Activated CD4-positive, alpha-beta T cell treated with anti-CD3 and anti-CD28 coated beads, Interleukin-2, amount 10 ng/mL, durations not matched to agents 7 days and 5 days (primary cell): Measurements from ENCODE around the gene RCE1. TPM values are rescaled to one million over a fixed set of nuclear protein-coding genes. Genes with fewer than 3 reads are reported as not detected.

Source experiments
- CTCF ChIA-PET: fragments of 350-600 bp; sonication (Branson Sonifier 250); formaldehyde crosslinking; loops from one replicate; lab custom pipeline; 2021; ENCODE audit warnings: antibody characterized with exemption; lab: Charles Lee
- POLR2A ChIA-PET: fragments of 350-600 bp; sonication (Branson Sonifier 250); formaldehyde crosslinking; loops from one replicate; lab custom pipeline; 2021; ENCODE audit warnings: antibody characterized with exemption; lab: Charles Lee
- DNase-seq: peaks from one replicate; pipeline ENCODE4 v3.0.0-alpha.2; 2020
- H3K27ac Mint-ChIP-seq: one replicate; pipeline ENCODE4 v1.8.0; 2021; ENCODE audit warnings: mild to moderate bottlenecking, moderate library complexity, mixed read lengths
- H3K27me3 Mint-ChIP-seq: one replicate; pipeline ENCODE4 v1.8.0; 2021; ENCODE audit warnings: mixed read lengths
- H3K36me3 Mint-ChIP-seq: one replicate; pipeline ENCODE4 v1.8.0; 2021; ENCODE audit warnings: low read depth, mixed read lengths
- H3K4me1 Mint-ChIP-seq: one replicate; pipeline ENCODE4 v1.8.0; 2021; ENCODE audit warnings: mixed read lengths
- H3K4me3 Mint-ChIP-seq: one replicate; pipeline ENCODE4 v1.8.0; 2021; ENCODE audit warnings: mild to moderate bottlenecking, moderate library complexity, mixed read lengths
- H3K9me3 Mint-ChIP-seq: one replicate; pipeline ENCODE4 v1.8.0; 2021; ENCODE audit warnings: mixed read lengths
- total RNA-seq, 2 experiments: library from RNA; stranded (reverse); gene quantifications; one replicate each; pipeline ENCODE4 v1.2.3, GENCODE V29; 2021

RCE1 gene
- total RNA-seq, 2 experiments from 2014 or later = 23.1 to 23.7 TPM

- POLR2A ChIA-PET = no interaction called here
- peaks cover 2% of the 10 kb centered on the region for H3K36me3 Mint-ChIP-seq
- H3K27me3 Mint-ChIP-seq = no peaks in the 10 kb centered on the region
- H3K4me3 Mint-ChIP-seq = no peak overlapping the region
- H3K4me1 Mint-ChIP-seq = peaks cover 5% of the 10 kb centered on the region
- CTCF ChIA-PET = interaction anchor here (0.5 to 3.4 kb wide), 14 partner anchors 8 to 229 kb away, joined by 3 to 16 read pairs (median 3); no protein-coding TSS in a partner anchor
- H3K27ac Mint-ChIP-seq = no peak overlapping the region
- DNase-seq = no peak
- H3K9me3 Mint-ChIP-seq = no peaks in the 10 kb centered on the region
Measured at GRCh38 chr11:66834539-66834845, 8.7 kb upstream of the RCE1 start.

DNA sequence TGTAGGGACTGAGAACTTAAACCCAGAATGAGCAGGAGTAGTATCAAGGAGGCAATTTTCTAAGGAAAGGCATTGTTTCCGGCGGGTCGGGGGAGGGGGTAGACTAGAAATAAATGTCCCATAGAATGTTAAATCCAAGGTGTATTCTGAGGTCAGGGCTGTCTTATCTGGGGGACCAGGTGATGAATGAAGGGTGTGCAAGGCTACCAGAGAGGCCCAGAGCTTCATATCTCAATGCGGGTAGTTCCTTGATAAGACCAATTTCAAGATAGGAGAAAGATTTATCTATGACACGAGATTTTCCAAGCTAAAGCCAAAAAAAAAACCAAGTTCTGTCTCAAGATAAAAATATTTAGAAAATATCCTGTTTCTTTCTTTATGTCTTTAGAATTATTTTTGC is 8.3 kb upstream of the RCE1 start:
- H3K4me3 Mint-ChIP-seq = no peak overlapping the region
- CTCF ChIA-PET = interaction anchor here (0.5 to 3.4 kb wide), 12 partner anchors 8 to 228 kb away, joined by 3 to 16 read pairs (median 3); no protein-coding TSS in a partner anchor
- no peak for DNase-seq
- POLR2A ChIA-PET = no interaction called here
- H3K36me3 Mint-ChIP-seq = peaks cover 2% of the 10 kb centered on the region
- no peak overlapping the region for H3K27ac Mint-ChIP-seq
- no peaks in the 10 kb centered on the region for H3K27me3 Mint-ChIP-seq
- no peaks in the 10 kb centered on the region for H3K9me3 Mint-ChIP-seq
- H3K4me1 Mint-ChIP-seq = peaks cover 5% of the 10 kb centered on the region

DNA sequence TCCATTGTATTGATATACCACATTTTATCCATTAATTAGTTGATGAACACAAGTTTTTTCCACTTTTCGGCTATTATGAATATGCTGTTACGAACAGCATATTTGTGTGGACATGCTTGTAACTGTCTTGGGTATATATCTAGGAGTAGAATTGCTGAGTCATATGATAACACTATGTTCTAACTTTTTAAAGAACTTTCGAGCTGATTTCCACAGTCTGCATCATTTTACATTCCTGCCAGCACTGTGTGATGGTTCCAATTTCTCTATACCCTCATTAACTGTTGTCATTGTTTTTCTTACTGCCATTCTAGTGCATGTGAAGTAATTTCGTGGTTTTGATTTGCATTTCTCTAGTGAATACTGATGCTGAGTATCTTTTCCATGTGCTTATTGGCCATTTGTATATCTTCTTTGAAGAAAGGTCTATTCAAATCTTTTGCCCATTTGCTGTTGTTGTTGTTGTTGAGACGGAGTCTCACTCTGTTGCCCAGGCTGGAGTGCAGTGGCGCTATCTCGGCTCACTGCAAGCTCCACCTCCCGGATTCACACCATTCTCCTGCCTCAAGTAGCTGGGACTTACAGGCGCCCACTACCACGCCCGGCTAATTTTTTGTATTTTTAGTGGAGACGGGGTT is 7.4 kb upstream of the RCE1 start:
- H3K36me3 Mint-ChIP-seq = peaks cover 11% of the 10 kb centered on the region
- CTCF ChIA-PET = no interaction called here
- H3K4me3 Mint-ChIP-seq = no peak overlapping the region
- peaks cover 15% of the 10 kb centered on the region for H3K4me1 Mint-ChIP-seq
- no peaks in the 10 kb centered on the region for H3K27me3 Mint-ChIP-seq
- POLR2A ChIA-PET = no interaction called here
- no peak for DNase-seq
- H3K27ac Mint-ChIP-seq = no peak overlapping the region
- no peaks in the 10 kb centered on the region for H3K9me3 Mint-ChIP-seq

- H3K4me1 Mint-ChIP-seq = peaks cover 45% of the 10 kb centered on the region
- peaks cover 27% of the 10 kb centered on the region for H3K36me3 Mint-ChIP-seq
- ChIA-PET POLR2A (no interaction called here), CTCF (interaction anchor here (1.0 to 1.4 kb wide), 2 partner anchors 18 to 43 kb away, joined by 3 to 4 read pairs; no protein-coding TSS in a partner anchor)
- peak overlapping the region; percentile 96 for H3K27ac Mint-ChIP-seq
- no peaks in the 10 kb centered on the region for H3K9me3 Mint-ChIP-seq
- no peaks in the 10 kb centered on the region for H3K27me3 Mint-ChIP-seq
- H3K4me3 Mint-ChIP-seq = peak overlapping the region; percentile 8
- DNase-seq = no peak
Measured at GRCh38 chr11:66840317-66841091, 2.7 kb upstream of the RCE1 start.

DNA sequence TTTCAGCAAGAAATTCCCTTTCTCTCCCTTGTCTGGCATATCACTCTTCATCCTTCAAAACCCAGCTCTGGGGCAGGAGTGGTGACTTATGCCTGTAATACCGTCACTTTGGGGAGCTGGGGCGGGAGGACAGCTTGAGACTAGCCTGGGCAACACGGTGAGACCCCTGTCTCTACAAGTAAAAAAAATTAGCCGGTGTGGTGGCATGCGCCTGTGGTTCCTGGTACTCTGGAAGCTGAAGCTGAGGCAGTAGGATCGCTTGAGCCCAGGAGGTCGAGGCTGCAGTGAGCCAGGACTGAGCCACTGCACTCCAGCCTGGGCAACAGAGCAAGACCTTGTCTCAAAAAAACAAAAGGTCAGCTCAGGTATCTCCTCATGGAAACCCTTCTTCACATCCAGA is 1.4 kb upstream of the RCE1 start:
- peak overlapping the region; percentile 85 for H3K4me3 Mint-ChIP-seq
- ChIA-PET CTCF (interaction anchor here (0.9 to 3.2 kb wide), 6 partner anchors 8 to 163 kb away, joined by 3 to 11 read pairs (median 4); no protein-coding TSS in a partner anchor), POLR2A (no interaction called here)
- no peak for DNase-seq
- no peaks in the 10 kb centered on the region for H3K9me3 Mint-ChIP-seq
- H3K27me3 Mint-ChIP-seq = no peaks in the 10 kb centered on the region
- peaks cover 27% of the 10 kb centered on the region for H3K36me3 Mint-ChIP-seq
- peaks cover 50% of the 10 kb centered on the region for H3K4me1 Mint-ChIP-seq
- peak overlapping the region; percentile 96 for H3K27ac Mint-ChIP-seq

- CTCF ChIA-PET = interaction anchor here (0.9 to 3.2 kb wide), 6 partner anchors 8 to 433 kb away, joined by 3 to 11 read pairs (median 4); no protein-coding TSS in a partner anchor
- peaks cover 27% of the 10 kb centered on the region for H3K36me3 Mint-ChIP-seq
Measured at GRCh38 chr11:66842501-66842895, 743 bp upstream of the RCE1 start.

DNA sequence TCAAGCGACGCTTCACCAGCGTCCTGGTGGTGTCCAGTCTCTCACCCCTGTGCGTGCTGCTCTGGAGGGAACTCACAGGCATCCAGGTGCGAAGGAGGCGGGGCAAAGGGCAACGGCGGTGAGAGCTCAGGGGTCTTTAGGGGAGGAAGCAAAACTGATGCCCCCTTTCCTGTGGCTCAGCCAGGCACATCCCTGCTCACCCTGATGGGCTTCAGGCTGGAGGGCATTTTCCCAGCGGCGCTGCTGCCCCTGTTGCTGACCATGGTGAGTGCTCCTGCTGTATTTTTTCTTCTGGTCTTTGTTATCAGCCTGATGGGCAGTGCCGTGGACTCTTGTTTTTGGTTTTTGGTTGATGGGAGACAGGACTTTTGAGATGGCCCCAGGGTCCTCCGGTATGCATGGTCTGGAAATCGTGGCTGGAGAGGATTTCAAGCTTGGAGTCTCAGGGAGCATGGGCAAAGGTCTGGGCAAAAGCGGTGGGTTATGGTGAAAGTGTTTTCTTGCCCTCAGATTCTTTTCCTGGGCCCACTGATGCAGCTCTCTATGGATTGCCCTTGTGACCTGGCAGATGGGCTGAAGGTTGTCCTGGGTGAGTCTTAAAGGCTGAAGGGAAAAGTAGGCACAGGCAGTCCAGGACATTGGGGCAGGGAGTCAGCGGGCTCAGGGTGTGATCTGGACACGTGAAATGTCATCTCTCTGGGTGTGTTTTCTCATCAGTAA is 695 bp downstream of the RCE1 start:
- peaks cover 29% of the 10 kb centered on the region for H3K36me3 Mint-ChIP-seq
- peak overlapping the region; percentile 95 for H3K27ac Mint-ChIP-seq
- ChIA-PET CTCF (interaction anchor here (1.1 to 3.8 kb wide), 6 partner anchors 8 to 435 kb away, joined by 3 to 27 read pairs (median 6); partner anchors contain the start of gene RBM4B), POLR2A (no interaction called here)
- H3K27me3 Mint-ChIP-seq = no peaks in the 10 kb centered on the region
- H3K4me3 Mint-ChIP-seq = peak overlapping the region; percentile 85
- peaks cover 49% of the 10 kb centered on the region for H3K4me1 Mint-ChIP-seq
- no peak for DNase-seq
- no peaks in the 10 kb centered on the region for H3K9me3 Mint-ChIP-seq

More at GRCh38 chr11:66842501-66842895, 743 bp upstream of the RCE1 start:
- Mint-ChIP-seq H3K27me3 (no peaks in the 10 kb centered on the region), H3K9me3 (no peaks in the 10 kb centered on the region), H3K4me1 (peaks cover 50% of the 10 kb centered on the region), H3K4me3 (peak overlapping the region; percentile 85), H3K27ac (peak overlapping the region; percentile 96)
- POLR2A ChIA-PET = no interaction called here
- DNase-seq = no peak

GRCh38 chr11:66844496-66845142 is 1.4 kb downstream of the RCE1 start:
- H3K9me3 Mint-ChIP-seq = no peaks in the 10 kb centered on the region
- peak overlapping the region; percentile 95 for H3K27ac Mint-ChIP-seq
- H3K27me3 Mint-ChIP-seq = no peaks in the 10 kb centered on the region
- H3K36me3 Mint-ChIP-seq = peaks cover 29% of the 10 kb centered on the region
- H3K4me1 Mint-ChIP-seq = peaks cover 47% of the 10 kb centered on the region
- CTCF ChIA-PET = interaction anchor here (0.5 to 3.8 kb wide), 5 partner anchors 10 to 273 kb away, joined by 3 to 27 read pairs (median 4); no protein-coding TSS in a partner anchor
- POLR2A ChIA-PET = no interaction called here
- no peak for DNase-seq
- H3K4me3 Mint-ChIP-seq = peak overlapping the region; percentile 85

DNA sequence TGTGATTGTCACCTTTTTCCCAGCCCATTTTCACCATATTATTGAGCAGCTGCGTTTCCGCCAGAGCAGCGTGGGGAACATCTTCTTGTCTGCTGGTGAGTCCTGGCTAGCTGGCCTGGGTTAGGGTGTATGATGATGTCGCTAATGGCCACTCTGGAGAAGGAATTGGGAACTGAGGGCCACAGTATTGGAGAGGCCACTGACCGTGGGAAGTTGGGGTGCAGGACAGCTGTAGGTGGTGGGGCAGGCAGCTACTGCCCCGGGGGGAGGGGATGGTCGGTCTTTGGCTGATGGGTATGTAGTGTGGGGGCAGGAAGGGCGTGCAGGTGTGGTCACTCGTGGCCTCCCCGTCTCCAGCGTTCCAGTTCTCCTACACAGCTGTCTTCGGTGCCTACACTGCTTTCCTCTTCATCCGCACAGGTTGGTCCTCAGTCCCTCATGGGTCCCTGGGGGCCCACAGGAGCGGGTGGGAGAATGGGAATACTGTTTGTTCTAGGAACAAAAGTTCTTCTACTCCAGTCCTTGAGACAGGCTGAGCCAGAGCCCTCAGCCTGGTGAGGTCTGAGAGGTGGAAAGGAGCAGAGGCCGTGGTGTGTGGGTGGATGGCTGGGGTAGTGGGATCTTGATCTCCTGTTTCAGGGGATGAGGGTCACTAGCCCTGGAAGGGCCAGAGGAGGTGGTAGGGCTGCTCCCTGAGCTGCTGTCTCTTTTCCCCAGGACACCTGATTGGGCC is 2.1 kb downstream of the RCE1 start:
- H3K36me3 Mint-ChIP-seq = peaks cover 25% of the 10 kb centered on the region
- ChIA-PET POLR2A (no interaction called here), CTCF (interaction anchor here (0.5 to 3.8 kb wide), 4 partner anchors 10 to 273 kb away, joined by 3 to 27 read pairs (median 4); no protein-coding TSS in a partner anchor)
- H3K4me3 Mint-ChIP-seq = peak overlapping the region; percentile 85
- no peak for DNase-seq
- peaks cover 42% of the 10 kb centered on the region for H3K4me1 Mint-ChIP-seq
- H3K27ac Mint-ChIP-seq = peak overlapping the region; percentile 64
- H3K9me3 Mint-ChIP-seq = no peaks in the 10 kb centered on the region
- H3K27me3 Mint-ChIP-seq = no peaks in the 10 kb centered on the region

GRCh38 chr11:66845876-66846212 is 2.6 kb downstream of the RCE1 start:
- Mint-ChIP-seq H3K36me3 (peaks cover 20% of the 10 kb centered on the region), H3K4me3 (no peak overlapping the region), H3K9me3 (no peaks in the 10 kb centered on the region), H3K27me3 (no peaks in the 10 kb centered on the region), H3K27ac (peak overlapping the region; percentile 36), H3K4me1 (peaks cover 39% of the 10 kb centered on the region)
- POLR2A ChIA-PET = no interaction called here
- DNase-seq = no peak
- CTCF ChIA-PET = interaction anchor here (0.9 to 3.8 kb wide), 3 partner anchors 9 to 260 kb away, joined by 3 to 27 read pairs (median 3); no protein-coding TSS in a partner anchor

GRCh38 chr11:66846671-66847091 is 3.4 kb downstream of the RCE1 start:
- CTCF ChIA-PET = interaction anchor here (3.8 kb wide), 1 partner anchor 8 kb away, joined by 27 read pairs; no protein-coding TSS in a partner anchor
- no peak for DNase-seq
- Mint-ChIP-seq H3K9me3 (no peaks in the 10 kb centered on the region), H3K4me3 (no peak overlapping the region), H3K27ac (no peak overlapping the region), H3K36me3 (peaks cover 16% of the 10 kb centered on the region), H3K27me3 (no peaks in the 10 kb centered on the region), H3K4me1 (peaks cover 37% of the 10 kb centered on the region)
- POLR2A ChIA-PET = no interaction called here
